Duodenal mucosa (tissue), 2 donors: ENCODE measurements around the gene GLI2.

ENCODE experiments used
- H3K27ac ChIP-seq: one replicate; pipeline ENCODE4 v1.7.0; 2013; ENCODE audit warnings: low read depth, low read length
- H3K27me3 ChIP-seq, 2 donors: one replicate each; pipeline ENCODE4 v1.7.0; 2013; ENCODE audit warnings: low read length in 2 of 2, control low read depth in 1 of 2; ENCODE audit not compliant: insufficient read depth in 2 of 2, control insufficient read depth in 1 of 2
- H3K36me3 ChIP-seq, 2 donors: one replicate each; pipeline ENCODE4 v1.7.0; 2013; ENCODE audit warnings: low read length in 2 of 2, control low read depth in 1 of 2; ENCODE audit not compliant: insufficient read depth in 2 of 2, control insufficient read depth in 1 of 2
- H3K4me1 ChIP-seq, 2 donors: one replicate each; pipeline ENCODE4 v1.7.0; 2013; ENCODE audit warnings: low read length in 2 of 2, control low read depth in 1 of 2; ENCODE audit not compliant: insufficient read depth in 2 of 2, control insufficient read depth in 1 of 2
- H3K4me3 ChIP-seq, 2 donors: one replicate each; pipeline ENCODE4 v1.7.0; 2013; ENCODE audit warnings: low read length in 2 of 2, low read depth in 1 of 2
- H3K9ac ChIP-seq, 2 donors: one replicate each; pipeline ENCODE4 v1.7.0; 2013; ENCODE audit warnings: low read length in 2 of 2, low read depth in 1 of 2
- H3K9me3 ChIP-seq, 2 donors: one replicate each; pipeline ENCODE4 v1.7.0; 2013; ENCODE audit warnings: low read length in 2 of 2, control low read depth in 1 of 2; ENCODE audit not compliant: control insufficient read depth in 1 of 2

Gene GLI2

GRCh38 chr2:120699292-120699691 is 36.4 kb upstream of the GLI2 start:
- Histone ChIP-seq H3K9ac (no peak overlapping the region), H3K9me3 (no peaks in the 10 kb centered on the region), H3K4me1 (no peaks in the 10 kb centered on the region), H3K27me3 (peaks cover 23 to 26% of the 10 kb centered on the region in 2 donors), H3K27ac (no peak overlapping the region), H3K4me3 (no peak overlapping the region), H3K36me3 (no peaks in the 10 kb centered on the region)

GRCh38 chr2:120700659-120701058 is 35.0 kb upstream of the GLI2 start:
- Histone ChIP-seq H3K9ac (no peak overlapping the region), H3K9me3 (no peaks in the 10 kb centered on the region), H3K4me3 (no peak overlapping the region), H3K27ac (no peak overlapping the region), H3K4me1 (no peaks in the 10 kb centered on the region), H3K36me3 (no peaks in the 10 kb centered on the region), H3K27me3 (peaks cover 13 to 19% of the 10 kb centered on the region in 2 donors)

- Histone ChIP-seq H3K9ac (no peak overlapping the region), H3K9me3 (no peaks in the 10 kb centered on the region), H3K4me1 (no peaks in the 10 kb centered on the region), H3K36me3 (no peaks in the 10 kb centered on the region), H3K4me3 (no peak overlapping the region), H3K27ac (no peak overlapping the region), H3K27me3 (peaks cover 8 to 14% of the 10 kb centered on the region in 2 donors)
These were observed 34.6 kb upstream of the GLI2 start for GRCh38 chr2:120701096-120701495.

- H3K4me1 ChIP-seq: no peaks in the 10 kb centered on the region
- H3K4me3 ChIP-seq: no peak overlapping the region
- peaks cover 4 to 11% of the 10 kb centered on the region in 2 donors for H3K27me3 ChIP-seq
- H3K36me3 ChIP-seq: no peaks in the 10 kb centered on the region
- no peak overlapping the region for H3K9ac ChIP-seq
- no peak overlapping the region for H3K27ac ChIP-seq
- H3K9me3 ChIP-seq: no peaks in the 10 kb centered on the region
These were observed 34.2 kb upstream of the GLI2 start for GRCh38 chr2:120701499-120701898.

- no peak overlapping the region for H3K27ac ChIP-seq
- no peaks in the 10 kb centered on the region for H3K4me1 ChIP-seq
- H3K9ac ChIP-seq: no peak overlapping the region
- no peak overlapping the region for H3K4me3 ChIP-seq
- peaks cover 0 to 11% of the 10 kb centered on the region in 2 donors for H3K27me3 ChIP-seq
- H3K9me3 ChIP-seq: no peaks in the 10 kb centered on the region
- no peaks in the 10 kb centered on the region for H3K36me3 ChIP-seq
These were observed 33.6 kb upstream of the GLI2 start for GRCh38 chr2:120702061-120702460.

GRCh38 chr2:120702801-120703200 is 32.9 kb upstream of the GLI2 start:
- no peak overlapping the region for H3K4me3 ChIP-seq
- H3K9ac ChIP-seq: no peak overlapping the region
- H3K27me3 ChIP-seq: peaks cover 0 to 11% of the 10 kb centered on the region in 2 donors
- H3K36me3 ChIP-seq: no peaks in the 10 kb centered on the region
- H3K27ac ChIP-seq: no peak overlapping the region
- no peaks in the 10 kb centered on the region for H3K9me3 ChIP-seq
- H3K4me1 ChIP-seq: no peaks in the 10 kb centered on the region

- H3K36me3 ChIP-seq: no peaks in the 10 kb centered on the region
- no peaks in the 10 kb centered on the region for H3K4me1 ChIP-seq
- no peak overlapping the region for H3K9ac ChIP-seq
- peaks cover 0 to 10% of the 10 kb centered on the region in 2 donors for H3K27me3 ChIP-seq
- H3K27ac ChIP-seq: no peak overlapping the region
- no peak overlapping the region for H3K4me3 ChIP-seq
- H3K9me3 ChIP-seq: no peaks in the 10 kb centered on the region
These were observed 32.2 kb upstream of the GLI2 start for GRCh38 chr2:120703330-120703994.

- Histone ChIP-seq H3K36me3 (no peaks in the 10 kb centered on the region), H3K9ac (no peak overlapping the region), H3K9me3 (no peaks in the 10 kb centered on the region), H3K4me3 (no peak overlapping the region), H3K27me3 (peaks cover 0 to 8% of the 10 kb centered on the region in 2 donors), H3K27ac (no peak overlapping the region), H3K4me1 (no peaks in the 10 kb centered on the region)
These were observed 31.0 kb upstream of the GLI2 start for GRCh38 chr2:120704696-120705095.

GRCh38 chr2:120707816-120708215 is 27.9 kb upstream of the GLI2 start:
- Histone ChIP-seq H3K4me1 (no peaks in the 10 kb centered on the region), H3K4me3 (no peak overlapping the region), H3K27me3 (no peaks in the 10 kb centered on the region), H3K9ac (no peak overlapping the region), H3K36me3 (no peaks in the 10 kb centered on the region), H3K9me3 (no peaks in the 10 kb centered on the region), H3K27ac (no peak overlapping the region)

- Histone ChIP-seq H3K9me3 (no peaks in the 10 kb centered on the region), H3K4me3 (no peak overlapping the region), H3K36me3 (no peaks in the 10 kb centered on the region), H3K27me3 (no peaks in the 10 kb centered on the region), H3K9ac (no peak overlapping the region), H3K4me1 (no peaks in the 10 kb centered on the region), H3K27ac (no peak overlapping the region)
These were observed 26.6 kb upstream of the GLI2 start for GRCh38 chr2:120708944-120709607.
